ENCODE results near the gene TMEM222. TPM values are rescaled to one million over a fixed set of nuclear protein-coding genes. Genes with fewer than 3 reads are reported as not detected.
"Not testable (repeated sequence)": the region's sequence is repeated elsewhere in the genome, so short reads cannot be mapped to it uniquely, and the experiment has no call there.

Gene TMEM222, protein sequence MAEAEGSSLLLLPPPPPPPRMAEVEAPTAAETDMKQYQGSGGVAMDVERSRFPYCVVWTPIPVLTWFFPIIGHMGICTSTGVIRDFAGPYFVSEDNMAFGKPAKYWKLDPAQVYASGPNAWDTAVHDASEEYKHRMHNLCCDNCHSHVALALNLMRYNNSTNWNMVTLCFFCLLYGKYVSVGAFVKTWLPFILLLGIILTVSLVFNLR
- 19.0 and 31.4 TPM in 2 replicates for total RNA-seq (ENCODE audit: low replicate concordance)

DNA sequence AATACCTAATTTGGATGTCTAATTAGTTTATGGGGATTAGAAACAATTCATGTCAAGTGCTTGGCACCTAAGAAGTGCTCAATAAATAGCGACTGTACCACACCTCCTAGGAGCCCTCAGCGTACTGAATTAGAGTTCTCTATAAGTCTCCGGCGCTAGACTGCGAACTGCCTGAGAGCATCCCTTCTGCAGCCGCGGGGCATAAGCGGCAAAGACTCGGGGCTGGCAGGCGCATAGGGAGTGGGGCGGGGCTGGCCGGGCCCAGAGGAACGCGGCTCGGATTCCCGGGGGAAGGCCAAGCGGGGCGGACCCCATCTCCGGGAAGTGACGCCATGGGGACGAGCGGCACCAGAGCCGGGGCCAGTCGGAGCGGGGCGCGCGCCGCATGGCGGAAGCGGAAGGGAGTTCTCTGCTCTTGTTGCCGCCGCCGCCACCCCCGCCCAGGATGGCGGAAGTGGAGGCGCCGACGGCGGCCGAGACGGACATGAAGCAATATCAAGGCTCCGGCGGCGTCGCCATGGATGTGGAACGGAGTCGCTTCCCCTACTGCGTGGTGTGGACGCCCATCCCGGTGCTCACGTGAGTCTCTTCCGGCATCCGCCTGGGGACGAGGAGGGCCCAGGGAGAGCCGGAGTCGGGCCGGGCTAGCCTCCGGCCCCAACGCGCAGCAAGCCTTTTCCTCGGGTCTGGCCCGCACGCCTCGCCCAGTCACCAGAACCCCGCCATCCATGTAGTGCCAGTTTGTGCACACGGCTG is at the start of gene TMEM222:
Gene TMEM222, plus strand, starts transcription at position 351 of the 756 bp plus-strand sequence. Its CDS starts 35 bp downstream, at position 386.
- TF ChIP-seq, protein P1, sequence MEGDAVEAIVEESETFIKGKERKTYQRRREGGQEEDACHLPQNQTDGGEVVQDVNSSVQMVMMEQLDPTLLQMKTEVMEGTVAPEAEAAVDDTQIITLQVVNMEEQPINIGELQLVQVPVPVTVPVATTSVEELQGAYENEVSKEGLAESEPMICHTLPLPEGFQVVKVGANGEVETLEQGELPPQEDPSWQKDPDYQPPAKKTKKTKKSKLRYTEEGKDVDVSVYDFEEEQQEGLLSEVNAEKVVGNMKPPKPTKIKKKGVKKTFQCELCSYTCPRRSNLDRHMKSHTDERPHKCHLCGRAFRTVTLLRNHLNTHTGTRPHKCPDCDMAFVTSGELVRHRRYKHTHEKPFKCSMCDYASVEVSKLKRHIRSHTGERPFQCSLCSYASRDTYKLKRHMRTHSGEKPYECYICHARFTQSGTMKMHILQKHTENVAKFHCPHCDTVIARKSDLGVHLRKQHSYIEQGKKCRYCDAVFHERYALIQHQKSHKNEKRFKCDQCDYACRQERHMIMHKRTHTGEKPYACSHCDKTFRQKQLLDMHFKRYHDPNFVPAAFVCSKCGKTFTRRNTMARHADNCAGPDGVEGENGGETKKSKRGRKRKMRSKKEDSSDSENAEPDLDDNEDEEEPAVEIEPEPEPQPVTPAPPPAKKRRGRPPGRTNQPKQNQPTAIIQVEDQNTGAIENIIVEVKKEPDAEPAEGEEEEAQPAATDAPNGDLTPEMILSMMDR (IDR thresholded peaks at IDR 0.05; ENCODE audit: insufficient read depth, low read length), result peak; percentile 13
- peak; percentile 94 for DNase-seq (ENCODE audit: low read depth)
- peak within 1 kb of the TSS; percentile 100 for H3K4me3 ChIP-seq (ENCODE audit: low read depth, low read length)

DNA sequence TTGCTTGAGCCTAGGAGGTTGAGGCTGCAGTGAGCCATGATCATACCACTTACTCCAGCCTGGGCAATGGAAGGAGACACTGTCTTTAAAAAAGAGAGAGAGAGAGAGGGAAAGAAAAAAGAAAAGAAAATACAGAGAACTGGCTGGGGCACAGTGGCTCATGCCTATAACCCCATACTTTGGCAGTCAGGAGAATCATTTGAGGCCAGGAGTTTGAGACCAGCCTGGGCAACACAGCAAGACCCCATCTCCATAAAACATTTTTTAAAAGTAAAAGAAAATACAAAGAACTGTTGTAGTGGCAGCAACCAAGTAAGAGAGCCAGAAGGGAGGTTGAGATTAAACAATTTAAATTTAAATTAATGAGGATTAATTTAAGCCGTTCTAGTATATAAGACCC is 47.8 kb upstream of the TMEM222 start:
- TF ChIP-seq, protein P1 (IDR thresholded peaks at IDR 0.05; ENCODE audit: insufficient read depth, low read length), result no peak
- no peak for DNase-seq (ENCODE audit: low read depth)
- H3K4me3 ChIP-seq (ENCODE audit: low read depth, low read length), result no peak overlapping the region

DNA sequence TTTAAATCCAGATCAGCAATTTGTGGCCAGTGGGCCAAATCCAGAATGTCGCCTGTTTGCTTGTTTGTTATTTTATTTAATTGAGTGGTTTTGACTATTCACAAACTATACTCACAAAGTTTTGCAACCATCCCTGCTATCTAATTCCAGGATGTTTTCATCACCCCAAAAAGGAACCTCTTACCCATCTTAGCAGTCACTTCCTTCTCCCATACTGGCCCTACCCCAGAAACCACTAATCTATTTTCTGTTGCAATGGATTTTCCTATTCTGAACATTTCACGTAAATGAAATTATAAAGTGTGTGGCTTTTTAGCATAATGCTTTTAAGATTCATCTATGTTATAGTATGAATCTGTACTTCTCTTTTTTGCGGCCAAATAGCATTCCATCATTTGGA is 46.3 kb upstream of the TMEM222 start:
- H3K4me3 ChIP-seq (ENCODE audit: low read depth, low read length), result no peak overlapping the region
- TF ChIP-seq, protein P1 (IDR thresholded peaks at IDR 0.05; ENCODE audit: insufficient read depth, low read length), result no peak
- DNase-seq (ENCODE audit: low read depth), result no peak

DNA sequence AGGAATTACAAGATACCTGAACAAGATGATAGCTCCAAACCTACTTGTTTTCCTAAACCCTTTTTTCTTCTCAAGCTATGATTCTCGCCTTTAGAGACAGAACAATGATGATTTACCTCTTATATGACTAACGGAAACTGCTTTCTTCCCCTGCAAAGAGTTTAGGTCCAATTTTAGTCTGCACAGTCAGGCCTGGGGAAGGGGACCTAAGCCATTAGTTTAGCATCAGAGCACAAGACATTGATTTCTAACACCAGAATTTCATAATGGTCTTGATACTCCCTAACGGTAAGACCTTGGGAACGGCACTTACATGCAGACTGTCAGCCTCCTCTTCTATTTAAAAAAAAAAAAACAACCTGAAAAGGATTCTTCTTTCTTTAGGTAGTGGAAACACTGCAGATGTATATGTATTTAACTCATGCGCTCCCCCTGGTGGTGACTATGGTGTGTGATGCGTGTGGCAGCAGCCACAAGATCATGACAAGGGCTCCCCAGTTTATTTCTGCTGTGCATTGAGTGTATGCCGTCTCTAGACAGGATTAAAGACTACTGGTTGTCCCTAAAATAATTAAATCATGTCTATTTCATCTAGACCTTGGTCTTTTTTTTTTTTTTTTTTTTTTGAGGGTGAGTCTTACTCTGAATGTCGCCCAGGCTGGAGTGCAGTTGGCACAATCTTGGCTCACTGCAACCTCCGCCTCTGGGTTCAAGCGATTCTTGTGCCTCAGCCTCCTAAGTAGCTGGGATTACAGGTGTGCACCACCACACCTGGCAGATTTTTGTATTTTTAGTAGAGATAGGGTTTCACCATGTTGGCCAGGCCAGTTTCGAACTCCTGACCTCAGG is 37.3 kb upstream of the TMEM222 start:
- peak; percentile 82 for DNase-seq (ENCODE audit: low read depth)
- TF ChIP-seq, protein P1 (IDR thresholded peaks at IDR 0.05; ENCODE audit: insufficient read depth, low read length), result peak; percentile 78
- H3K4me3 ChIP-seq (ENCODE audit: low read depth, low read length), result no peak overlapping the region

DNA sequence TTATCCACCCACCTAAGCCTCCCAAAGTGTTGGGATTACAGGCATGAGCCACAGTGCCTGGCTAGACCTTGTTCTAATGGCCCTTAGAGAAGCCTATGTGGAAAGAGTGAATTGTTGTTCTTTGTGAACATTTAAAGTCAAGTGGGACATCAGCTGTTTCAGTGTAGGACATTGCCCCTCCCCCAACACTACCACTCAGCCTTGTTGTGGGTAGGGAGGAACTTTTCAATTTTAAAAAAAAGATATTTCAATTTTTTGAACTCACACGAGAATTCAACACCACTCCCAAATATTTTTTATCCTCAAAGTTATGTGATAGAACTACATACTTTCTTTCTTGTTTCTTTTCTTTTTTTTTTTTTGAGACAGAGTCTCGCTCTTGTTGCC is 36.7 kb upstream of the TMEM222 start:
- no peak for DNase-seq (ENCODE audit: low read depth)
- TF ChIP-seq, protein P1 (IDR thresholded peaks at IDR 0.05; ENCODE audit: insufficient read depth, low read length), result no peak
- H3K4me3 ChIP-seq (ENCODE audit: low read depth, low read length), result no peak overlapping the region

DNA sequence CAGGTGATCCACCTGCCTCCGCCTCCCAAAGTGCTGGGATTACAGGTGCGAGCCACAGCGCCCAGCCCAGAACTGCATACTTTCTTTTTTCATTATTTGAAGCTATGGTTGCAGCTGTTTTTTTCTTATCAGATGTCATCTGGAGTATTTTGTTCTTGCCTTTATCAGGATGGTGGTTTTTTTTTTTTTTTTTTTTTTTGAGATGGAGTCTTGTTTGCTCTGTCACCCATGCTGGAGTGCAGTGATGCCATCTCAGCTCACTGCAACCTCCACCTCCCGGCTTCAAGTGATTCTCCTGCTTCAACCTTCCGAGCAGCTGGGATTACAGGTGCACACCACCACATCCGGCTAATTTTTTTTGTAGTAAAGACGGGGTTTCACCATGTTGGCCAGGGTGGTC is 36.1 kb upstream of the TMEM222 start:
- not testable (repeated sequence) for DNase-seq (ENCODE audit: low read depth); H3K4me3 ChIP-seq (ENCODE audit: low read depth, low read length)

DNA sequence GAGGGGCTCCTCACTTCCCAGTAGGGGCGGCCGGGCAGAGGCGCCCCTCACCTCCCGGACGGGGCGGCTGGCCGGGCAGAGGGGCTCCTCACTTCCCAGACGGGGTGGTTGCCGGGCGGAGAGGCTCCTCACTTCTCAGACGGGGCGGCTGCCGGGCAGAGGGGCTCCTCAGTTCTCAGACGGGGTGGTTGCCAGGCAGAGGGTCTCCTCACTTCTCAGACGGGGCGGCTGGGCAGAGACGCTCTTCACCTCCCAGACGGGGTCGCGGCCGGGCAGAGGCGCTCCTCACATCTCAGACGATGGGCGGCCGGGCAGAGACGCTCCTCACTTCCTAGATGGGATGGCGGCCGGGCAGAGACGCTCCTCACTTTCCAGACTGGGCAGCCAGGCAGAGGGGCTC is 32.8 kb upstream of the TMEM222 start:
- not testable (repeated sequence) for H3K4me3 ChIP-seq (ENCODE audit: low read depth, low read length); DNase-seq (ENCODE audit: low read depth)
